Right lobe of liver (tissue), 4 donors: ENCODE measurements around the gene RPTOR.

Experiments
- POLR2A ChIP-seq: fragments of 450-650 bp; IDR thresholded peaks from one replicate; pipeline ENCODE4 v1.6.1; 2017; ENCODE audit warnings: antibody characterized with exemption, mild to moderate bottlenecking
- TF ChIP-seq, protein P1 (sequence below), 4 donors: fragments of 200-600 bp in 3 of 4; fragments of 450-650 bp in 1 of 4; IDR thresholded peaks; one replicate each; pipeline versions ENCODE4 v1.5.1 to v1.8.0; 2016 to 2022; ENCODE audit warnings: antibody characterized with exemption in 4 of 4, mild to moderate bottlenecking in 2 of 4
- donor health status: DM: no; HTN: no; CAD: no.
- donor health status: DM: no; HTN: no; CAD: no.
- donor health status: DM: no; HTN: yes; CAD: no.

DNA sequence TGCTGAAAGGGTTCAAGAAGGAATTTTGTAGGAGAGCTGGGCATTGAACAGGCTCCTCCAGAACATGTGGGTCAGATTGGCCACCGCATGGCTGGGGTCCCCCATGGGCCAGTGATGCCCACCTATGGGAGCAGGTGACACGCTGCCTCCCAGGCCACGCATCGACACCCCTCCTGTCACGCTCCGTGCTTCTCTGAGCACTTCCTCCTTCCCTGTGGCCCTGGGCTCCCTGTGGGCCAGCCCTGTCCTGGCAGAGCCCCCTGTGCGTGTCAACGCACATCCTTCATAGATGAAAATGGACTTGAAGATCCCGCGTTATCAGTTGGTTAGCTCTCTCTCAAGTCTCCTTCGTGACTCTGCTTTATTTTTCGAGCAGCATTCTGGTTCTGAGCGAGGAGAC is 160.3 kb downstream of the RPTOR start:
- TF ChIP-seq, protein P1, sequence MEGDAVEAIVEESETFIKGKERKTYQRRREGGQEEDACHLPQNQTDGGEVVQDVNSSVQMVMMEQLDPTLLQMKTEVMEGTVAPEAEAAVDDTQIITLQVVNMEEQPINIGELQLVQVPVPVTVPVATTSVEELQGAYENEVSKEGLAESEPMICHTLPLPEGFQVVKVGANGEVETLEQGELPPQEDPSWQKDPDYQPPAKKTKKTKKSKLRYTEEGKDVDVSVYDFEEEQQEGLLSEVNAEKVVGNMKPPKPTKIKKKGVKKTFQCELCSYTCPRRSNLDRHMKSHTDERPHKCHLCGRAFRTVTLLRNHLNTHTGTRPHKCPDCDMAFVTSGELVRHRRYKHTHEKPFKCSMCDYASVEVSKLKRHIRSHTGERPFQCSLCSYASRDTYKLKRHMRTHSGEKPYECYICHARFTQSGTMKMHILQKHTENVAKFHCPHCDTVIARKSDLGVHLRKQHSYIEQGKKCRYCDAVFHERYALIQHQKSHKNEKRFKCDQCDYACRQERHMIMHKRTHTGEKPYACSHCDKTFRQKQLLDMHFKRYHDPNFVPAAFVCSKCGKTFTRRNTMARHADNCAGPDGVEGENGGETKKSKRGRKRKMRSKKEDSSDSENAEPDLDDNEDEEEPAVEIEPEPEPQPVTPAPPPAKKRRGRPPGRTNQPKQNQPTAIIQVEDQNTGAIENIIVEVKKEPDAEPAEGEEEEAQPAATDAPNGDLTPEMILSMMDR (IDR thresholded peaks at IDR 0.05) = no peak
- TF ChIP-seq POLR2A = no peak
